ENCODE data around the gene ATP8B1.

DNA sequence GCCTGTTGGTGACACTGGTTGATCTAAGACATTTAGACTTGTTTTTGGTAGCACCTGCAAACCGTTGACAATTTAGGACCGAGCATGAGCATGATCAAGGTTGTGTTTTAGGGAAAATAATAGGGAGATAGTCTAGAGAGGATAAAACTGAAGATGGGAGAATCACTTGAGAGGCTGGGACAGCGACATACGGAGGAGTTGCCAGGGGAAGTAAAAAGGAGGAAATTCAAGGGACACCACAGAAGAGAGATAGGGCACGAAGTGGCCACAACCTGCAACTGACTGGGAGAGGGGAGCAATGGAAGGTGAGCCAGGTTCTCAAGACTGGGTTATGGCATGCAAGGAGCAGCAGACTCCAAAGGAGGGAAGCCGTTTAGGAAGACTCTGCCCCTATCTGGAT is 1.4 kb upstream of the ATP8B1 start:
- TF ChIP-seq, protein P1, sequence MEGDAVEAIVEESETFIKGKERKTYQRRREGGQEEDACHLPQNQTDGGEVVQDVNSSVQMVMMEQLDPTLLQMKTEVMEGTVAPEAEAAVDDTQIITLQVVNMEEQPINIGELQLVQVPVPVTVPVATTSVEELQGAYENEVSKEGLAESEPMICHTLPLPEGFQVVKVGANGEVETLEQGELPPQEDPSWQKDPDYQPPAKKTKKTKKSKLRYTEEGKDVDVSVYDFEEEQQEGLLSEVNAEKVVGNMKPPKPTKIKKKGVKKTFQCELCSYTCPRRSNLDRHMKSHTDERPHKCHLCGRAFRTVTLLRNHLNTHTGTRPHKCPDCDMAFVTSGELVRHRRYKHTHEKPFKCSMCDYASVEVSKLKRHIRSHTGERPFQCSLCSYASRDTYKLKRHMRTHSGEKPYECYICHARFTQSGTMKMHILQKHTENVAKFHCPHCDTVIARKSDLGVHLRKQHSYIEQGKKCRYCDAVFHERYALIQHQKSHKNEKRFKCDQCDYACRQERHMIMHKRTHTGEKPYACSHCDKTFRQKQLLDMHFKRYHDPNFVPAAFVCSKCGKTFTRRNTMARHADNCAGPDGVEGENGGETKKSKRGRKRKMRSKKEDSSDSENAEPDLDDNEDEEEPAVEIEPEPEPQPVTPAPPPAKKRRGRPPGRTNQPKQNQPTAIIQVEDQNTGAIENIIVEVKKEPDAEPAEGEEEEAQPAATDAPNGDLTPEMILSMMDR (IDR thresholded peaks at IDR 0.05) = no peak
- no peak for TF ChIP-seq POLR2A (IDR thresholded peaks at IDR 0.05)
